ENCODE results near the gene TP53I11.

The TP53I11 gene

DNA sequence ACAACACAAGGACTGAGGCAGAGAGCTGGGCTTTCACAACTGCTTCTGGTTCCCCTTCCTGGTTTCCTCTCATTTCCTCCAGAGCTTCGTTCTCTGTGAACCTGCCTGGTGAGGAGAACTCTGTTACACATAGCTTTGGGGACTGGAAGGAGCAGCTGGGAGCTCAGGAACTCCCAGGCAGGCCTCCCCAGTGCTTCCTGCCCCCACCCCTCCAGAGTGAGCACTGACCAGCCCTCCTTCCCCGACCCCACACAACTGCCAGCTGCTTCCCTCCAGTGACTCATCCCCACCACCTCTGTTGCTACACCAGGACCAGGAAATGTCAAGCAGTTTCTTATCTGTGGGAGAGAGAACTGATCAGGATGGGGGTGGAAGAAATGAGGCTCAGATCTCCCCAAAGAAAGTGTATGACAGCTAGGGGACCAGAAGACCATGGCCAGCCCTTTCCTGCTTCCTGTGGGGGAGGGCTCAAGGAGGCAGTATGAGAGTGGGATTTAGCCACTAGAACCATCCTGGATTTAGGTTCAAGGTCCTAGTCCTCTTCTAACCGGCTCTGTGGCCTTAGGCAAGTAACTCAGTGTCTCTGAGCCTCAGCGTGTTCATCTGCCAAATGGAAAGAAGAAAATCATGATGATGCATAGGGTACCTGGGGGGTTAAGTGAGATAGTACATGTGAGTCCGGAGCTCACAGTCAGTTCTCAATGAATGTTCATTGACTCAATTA lies 4.5 kb upstream of the TP53I11 start:
- no peak for DNase-seq

- no peak for DNase-seq
Measured at GRCh38 chr11:44954051-44954906, 3.6 kb upstream of the TP53I11 start.

GRCh38 chr11:44952500-44953260 lies 2.0 kb upstream of the TP53I11 start:
- DNase-seq, result no peak

- DNase-seq, result no peak
Measured at GRCh38 chr11:44952082-44952481, 1.4 kb upstream of the TP53I11 start.

GRCh38 chr11:44950031-44950624 lies 555 bp downstream of the TP53I11 start:
- no peak for DNase-seq

- DNase-seq, result peak; percentile 64
Measured at GRCh38 chr11:44949160-44950030, 1.3 kb downstream of the TP53I11 start.

DNA sequence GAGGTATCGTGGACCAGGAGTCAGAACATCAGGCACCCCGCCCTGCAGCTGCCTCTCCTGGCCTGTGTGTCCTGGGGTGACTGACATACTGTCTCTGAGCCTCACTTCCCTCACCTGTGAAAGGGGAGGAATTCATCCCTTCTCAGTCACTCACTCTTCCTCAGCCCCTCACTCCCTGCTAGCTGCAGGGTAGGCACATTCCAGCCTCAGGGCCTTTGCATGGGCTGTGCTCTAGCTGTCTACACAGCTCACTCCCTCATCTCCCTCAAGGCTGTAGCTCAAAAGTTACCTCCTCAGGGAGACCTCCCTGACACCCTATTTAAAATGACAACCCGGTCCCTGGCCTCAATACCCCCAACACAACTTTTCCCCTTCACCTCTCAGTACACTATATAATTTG lies 2.5 kb downstream of the TP53I11 start:
- DNase-seq, result no peak

DNA sequence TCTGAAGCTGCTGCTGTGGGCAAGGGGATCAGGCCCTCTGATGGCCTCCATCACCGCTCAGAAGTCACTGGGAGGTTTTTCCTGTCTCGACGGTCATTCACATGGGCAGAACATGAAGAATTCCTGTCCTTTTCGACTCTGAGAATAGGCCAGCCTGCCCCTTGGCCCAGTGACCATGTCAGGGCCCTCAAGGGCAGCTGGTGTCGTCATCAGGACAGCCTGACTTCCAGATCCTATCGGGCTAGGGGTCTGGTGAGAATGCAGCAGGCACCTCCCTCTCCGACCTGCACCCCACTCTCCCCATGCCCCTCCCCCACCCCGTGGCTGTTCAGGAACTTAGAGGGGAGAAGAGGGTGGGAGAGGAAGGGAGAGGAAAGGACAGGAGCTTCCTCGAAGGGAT lies 3.6 kb downstream of the TP53I11 start:
- DNase-seq, result no peak

DNA sequence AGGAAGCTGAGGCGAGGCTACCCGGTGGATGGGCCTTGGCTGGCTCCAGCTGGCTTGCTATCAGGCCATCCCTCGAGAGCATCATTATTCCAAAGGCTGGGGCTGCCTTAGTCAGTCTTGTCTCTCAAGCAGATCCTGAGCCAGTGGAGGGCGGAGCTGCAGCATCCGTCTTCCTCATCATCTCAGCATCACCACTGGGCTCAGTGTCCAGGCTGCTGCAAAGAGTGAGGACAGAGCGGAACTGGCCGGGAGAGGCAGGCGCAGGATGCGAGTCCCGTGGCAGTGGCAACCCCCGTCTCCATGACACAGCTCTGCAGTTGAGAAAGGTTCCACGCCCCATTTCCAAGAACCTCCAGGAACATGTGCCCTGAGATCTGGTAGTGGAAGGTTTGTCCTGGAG lies 4.4 kb downstream of the TP53I11 start:
- no peak for DNase-seq

GRCh38 chr11:44945666-44946065 lies 5.0 kb downstream of the TP53I11 start:
- DNase-seq, result no peak

DNA sequence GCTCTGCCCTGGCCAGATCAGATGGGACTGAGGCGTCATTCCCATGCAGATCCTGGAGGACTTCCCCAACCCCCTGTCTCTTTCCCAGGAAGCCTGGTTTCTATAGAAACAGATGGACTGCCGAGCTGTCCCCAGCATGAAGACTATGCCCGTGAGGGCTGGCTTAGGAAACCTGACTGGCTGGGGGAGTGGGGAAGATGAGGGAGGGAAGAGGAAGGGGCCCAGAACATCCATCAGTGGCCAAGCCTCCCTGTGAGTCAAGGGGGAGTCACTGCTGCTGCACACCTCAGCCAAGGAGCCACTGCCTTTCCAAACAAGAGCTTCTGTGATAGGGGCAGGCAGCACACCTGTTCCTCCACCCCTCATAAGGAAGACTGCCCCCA lies 5.8 kb downstream of the TP53I11 start:
- DNase-seq, result no peak

GRCh38 chr11:44944181-44944852 lies 6.4 kb downstream of the TP53I11 start:
- no peak for DNase-seq

DNA sequence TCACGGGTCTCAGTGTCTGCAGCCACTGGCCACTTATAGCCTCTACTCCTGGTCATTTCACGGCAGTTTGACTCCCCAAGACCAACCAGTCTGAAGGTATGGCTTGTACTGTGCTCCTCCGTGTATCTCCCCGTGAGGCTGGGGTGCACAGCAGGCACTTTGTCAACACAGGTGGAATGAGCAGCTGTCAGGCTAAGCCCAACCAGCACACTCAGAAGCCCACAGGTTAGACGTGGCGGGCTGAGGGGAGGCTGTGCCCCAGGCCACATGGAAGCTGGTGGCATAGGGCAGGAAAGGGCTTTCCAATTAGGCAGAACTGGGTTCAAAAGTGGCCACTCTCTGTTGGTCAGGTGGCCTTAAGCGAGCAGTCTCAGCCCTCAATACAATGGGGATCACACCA lies 7.0 kb downstream of the TP53I11 start:
- DNase-seq, result peak; percentile 25

DNA sequence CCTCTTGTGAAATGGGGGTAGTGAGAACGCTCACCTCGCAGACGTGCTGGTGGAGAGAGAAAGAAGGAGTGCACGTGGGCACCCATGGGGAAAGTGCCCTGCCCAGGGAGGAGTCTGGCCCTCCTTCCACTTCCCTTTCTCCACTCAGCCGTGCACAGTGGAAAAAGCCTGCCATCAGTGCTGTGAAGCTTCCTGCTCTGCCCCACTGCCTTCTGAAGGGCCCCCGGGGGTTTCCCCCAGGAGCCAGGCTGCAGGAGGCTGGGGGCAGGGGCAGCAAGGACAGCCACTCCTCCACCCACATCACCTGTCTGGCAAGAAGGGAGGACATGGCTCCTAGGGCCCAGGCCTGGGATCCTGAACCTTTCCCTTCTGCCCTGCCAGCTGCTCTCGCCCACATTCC lies 7.6 kb downstream of the TP53I11 start:
- no peak for DNase-seq

GRCh38 chr11:44942029-44942955 lies 8.4 kb downstream of the TP53I11 start:
- DNase-seq, result no peak

DNA sequence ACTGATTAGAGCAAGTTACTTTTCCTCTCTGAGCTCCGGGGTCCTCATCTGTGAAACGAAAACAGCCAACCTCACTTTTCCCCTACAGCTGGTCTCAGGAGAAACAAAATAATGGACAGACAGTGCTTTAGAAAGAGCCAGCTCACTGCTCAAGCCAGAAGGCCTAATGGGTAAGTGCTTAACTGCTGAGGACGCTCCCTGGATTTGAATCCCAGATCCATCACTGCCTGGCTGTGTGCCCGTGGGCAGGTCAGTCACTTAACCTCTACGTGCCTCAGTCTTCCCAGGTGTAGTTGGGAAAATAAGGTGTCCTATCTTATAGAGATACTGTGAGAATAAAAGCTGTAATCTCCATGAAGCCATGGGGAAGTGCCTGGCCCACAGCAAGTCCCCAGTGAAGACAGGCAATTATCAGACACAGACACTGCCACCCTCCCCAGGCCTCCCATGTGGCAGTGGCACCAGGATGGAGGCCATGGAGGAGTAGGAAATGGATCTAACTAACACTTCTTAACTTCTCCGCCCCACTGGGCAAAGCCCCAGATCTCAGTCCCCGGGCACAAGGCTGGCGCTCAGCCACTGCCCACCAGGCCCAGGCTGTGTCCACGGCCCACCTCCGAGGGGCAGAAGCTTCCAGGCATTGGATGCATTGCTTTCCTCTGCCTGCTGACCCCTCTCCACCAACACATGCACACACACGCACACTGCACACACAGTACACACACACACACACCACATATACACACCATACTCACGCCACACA lies 9.2 kb downstream of the TP53I11 start:
- DNase-seq, result no peak

DNA sequence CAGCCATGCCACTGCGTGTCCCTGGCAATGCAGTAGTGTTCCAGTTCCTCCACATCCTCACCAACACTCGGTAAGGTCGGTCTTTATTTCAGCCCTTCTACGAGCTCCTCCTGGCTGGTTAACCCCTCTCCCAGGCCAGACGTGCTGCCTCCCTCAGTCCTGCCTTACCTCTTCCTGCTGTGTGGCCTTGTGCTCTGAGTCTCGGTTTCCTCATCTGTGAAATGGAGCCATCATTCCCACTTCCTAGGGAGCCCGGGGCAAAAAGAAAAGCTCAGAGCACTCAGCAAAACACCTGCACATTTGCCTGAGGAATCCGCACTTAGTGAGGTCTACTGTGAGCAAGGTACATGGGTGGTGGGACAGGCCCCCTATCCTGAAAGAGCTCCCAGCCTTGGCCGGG lies 9.8 kb downstream of the TP53I11 start:
- DNase-seq, result no peak

DNA sequence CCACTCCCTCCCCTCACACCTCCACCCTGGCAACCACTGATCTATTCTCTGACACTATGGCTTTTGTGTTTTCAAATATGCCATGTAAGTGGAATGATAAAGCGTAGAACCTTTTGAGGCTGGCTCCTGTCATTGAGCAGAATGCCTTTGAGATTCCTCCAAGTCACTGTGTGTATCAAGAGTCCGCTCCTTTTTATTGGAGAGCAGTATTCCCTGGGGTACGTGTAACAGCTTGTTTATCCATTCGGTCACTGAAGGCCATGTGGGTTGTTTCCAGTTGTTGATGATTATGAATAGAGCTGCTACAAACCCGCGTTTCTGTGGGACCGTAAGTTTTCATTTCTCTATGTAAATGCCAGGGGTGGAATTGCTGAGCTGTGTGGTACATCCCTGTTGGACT lies 10.3 kb downstream of the TP53I11 start:
- no peak for DNase-seq

DNA sequence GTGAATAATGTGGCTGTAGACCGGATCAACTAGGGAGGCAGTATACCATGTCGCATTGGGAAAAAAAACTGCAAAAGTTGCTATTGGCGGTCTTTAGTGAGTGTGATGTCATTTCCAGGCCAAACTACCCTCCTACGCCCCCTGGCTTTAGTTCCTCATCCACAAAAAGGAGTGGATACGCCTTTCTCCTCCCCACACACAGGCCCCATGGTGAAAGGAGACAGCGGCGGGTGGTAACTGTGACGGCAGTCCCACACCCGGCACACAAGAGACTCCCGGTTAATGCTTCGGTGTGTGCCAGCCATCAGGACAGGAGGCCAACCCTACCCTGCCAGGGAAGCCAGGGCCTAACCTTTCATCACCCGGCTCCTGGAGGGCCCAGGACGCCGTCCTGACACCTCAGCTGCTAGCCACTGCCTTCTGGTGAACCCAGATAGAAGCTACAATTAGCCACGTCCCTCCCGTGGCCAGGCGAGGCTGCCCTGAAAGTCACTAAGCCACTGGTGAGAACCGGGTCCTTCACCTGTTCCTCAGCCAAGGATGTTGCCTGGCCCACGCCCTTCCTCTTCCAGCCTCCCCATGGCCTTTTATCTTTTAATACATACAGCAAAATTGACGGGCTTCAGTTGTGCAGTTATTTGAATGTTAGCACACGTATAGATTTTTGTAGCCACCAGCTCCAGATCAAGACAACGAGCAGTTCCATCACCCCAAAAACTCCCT lies 10.8 kb downstream of the TP53I11 start:
- peak; percentile 59 for DNase-seq

Measured in NCI-H1694 treated with DMSO at 0.1 percent for 48 hours (cell line).